HuH-7 (cell line): ENCODE measurements around the gene IRF9.
"Not testable (repeated sequence)": the region's sequence is repeated elsewhere in the genome, so short reads cannot be mapped to it uniquely, and the experiment has no call there.

Source experiments
- DNase-seq: peaks from one replicate; pipeline ENCODE4 v3.0.0; 2011; ENCODE audit warnings: low spot score

IRF9 gene

GRCh38 chr14:24195186-24196070 is 34.4 kb downstream of the IRF9 start, which contains the start of gene TM9SF1:
TM9SF1 (minus strand) TSS chr14:24195441; CDS start chr14:24195019, 422 bp downstream.
- peak; percentile 93 for DNase-seq

GRCh38 chr14:24196071-24197055 is 35.3 kb downstream of the IRF9 start:
- DNase-seq, result peak; percentile 51

- DNase-seq, result no peak
Observed at GRCh38 chr14:24197056-24197450, 36.0 kb downstream of the IRF9 start.

GRCh38 chr14:24198814-24199524 is 37.9 kb downstream of the IRF9 start:
- no peak for DNase-seq

- DNase-seq, result not testable (repeated sequence)
Observed at GRCh38 chr14:24202538-24202937, 41.5 kb downstream of the IRF9 start.

- not testable (repeated sequence) for DNase-seq
Observed at GRCh38 chr14:24203249-24203886, 42.3 kb downstream of the IRF9 start.

- DNase-seq, result no peak
Observed at GRCh38 chr14:24204163-24205146, 43.4 kb downstream of the IRF9 start.

GRCh38 chr14:24206260-24207103 is 45.4 kb downstream of the IRF9 start:
- DNase-seq, result no peak

GRCh38 chr14:24207104-24207551 is 46.1 kb downstream of the IRF9 start:
- no peak for DNase-seq

- DNase-seq, result no peak
Observed at GRCh38 chr14:24207625-24208024, 46.6 kb downstream of the IRF9 start.

GRCh38 chr14:24211311-24211710 is 50.2 kb downstream of the IRF9 start:
- DNase-seq, result no peak

GRCh38 chr14:24212924-24213865 is 52.1 kb downstream of the IRF9 start, which contains the start of gene CHMP4A:
CHMP4A (minus strand) TSS chr14:24213488; CDS start chr14:24213439, 49 bp downstream.
- peak; percentile 95 for DNase-seq

GRCh38 chr14:24213866-24214662 is 53.0 kb downstream of the IRF9 start:
- DNase-seq, result no peak

GRCh38 chr14:24215495-24216344 is 54.7 kb downstream of the IRF9 start, which contains the start of gene MDP1:
MDP1 (minus strand) TSS chr14:24216066; CDS start chr14:24215955, 111 bp downstream.
- peak; percentile 85 for DNase-seq
